Measurements from ENCODE around the gene FBXO8. TPM values are rescaled to one million over a fixed set of nuclear protein-coding genes. Genes with fewer than 3 reads are reported as not detected.

The FBXO8 gene
- total RNA-seq, 1 experiment from 2014 or later = 11.7 TPM

GRCh38 chr4:174281901-174282300 lies 1.6 kb downstream of the FBXO8 start:
- H3K9me3 ChIP-seq (ENCODE audit: low read depth, low read length, poor library complexity, severe bottlenecking) = peaks cover 10% of the 10 kb centered on the region
- intact Hi-C loops (cut with micrococcal nuclease; ENCODE audit: unreplicated experiment) = no loop called here
- ChIA-PET CTCF (no interaction called here), POLR2A (ENCODE audit: low non-redundant PET) (no interaction called here)
- no peaks in the 10 kb centered on the region for H3K36me3 ChIP-seq (ENCODE audit: insufficient read depth, low read length, poor library complexity, severe bottlenecking)
- BruUV-seq (replicated peaks) = no TSS peak
- peaks cover 15% of the 10 kb centered on the region for H3K4me1 ChIP-seq (ENCODE audit: insufficient read depth, low read length, poor library complexity, severe bottlenecking)
- TF ChIP-seq EZH2 (IDR thresholded peaks at IDR 0.05; ENCODE audit: borderline replicate concordance, low read depth, low read length, poor library complexity, severe bottlenecking) = no peak
- TF ChIP-seq, protein P1, sequence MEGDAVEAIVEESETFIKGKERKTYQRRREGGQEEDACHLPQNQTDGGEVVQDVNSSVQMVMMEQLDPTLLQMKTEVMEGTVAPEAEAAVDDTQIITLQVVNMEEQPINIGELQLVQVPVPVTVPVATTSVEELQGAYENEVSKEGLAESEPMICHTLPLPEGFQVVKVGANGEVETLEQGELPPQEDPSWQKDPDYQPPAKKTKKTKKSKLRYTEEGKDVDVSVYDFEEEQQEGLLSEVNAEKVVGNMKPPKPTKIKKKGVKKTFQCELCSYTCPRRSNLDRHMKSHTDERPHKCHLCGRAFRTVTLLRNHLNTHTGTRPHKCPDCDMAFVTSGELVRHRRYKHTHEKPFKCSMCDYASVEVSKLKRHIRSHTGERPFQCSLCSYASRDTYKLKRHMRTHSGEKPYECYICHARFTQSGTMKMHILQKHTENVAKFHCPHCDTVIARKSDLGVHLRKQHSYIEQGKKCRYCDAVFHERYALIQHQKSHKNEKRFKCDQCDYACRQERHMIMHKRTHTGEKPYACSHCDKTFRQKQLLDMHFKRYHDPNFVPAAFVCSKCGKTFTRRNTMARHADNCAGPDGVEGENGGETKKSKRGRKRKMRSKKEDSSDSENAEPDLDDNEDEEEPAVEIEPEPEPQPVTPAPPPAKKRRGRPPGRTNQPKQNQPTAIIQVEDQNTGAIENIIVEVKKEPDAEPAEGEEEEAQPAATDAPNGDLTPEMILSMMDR (conservative IDR thresholded peaks at IDR 0.05; ENCODE audit: low read depth, low read length) = no peak
- H3K27ac ChIP-seq (ENCODE audit: low read depth, low read length, poor library complexity, severe bottlenecking) = no peak overlapping the region
- peak overlapping the region; percentile 63 for H3K4me3 ChIP-seq (ENCODE audit: low read depth, low read length, poor library complexity, severe bottlenecking)
- no peaks in the 10 kb centered on the region for H3K27me3 ChIP-seq (replicated peaks; ENCODE audit: insufficient read depth, low read depth, low read length, poor library complexity)
- no peak for DNase-seq (ENCODE audit: low spot score)

- H3K9me3 ChIP-seq (ENCODE audit: low read depth, low read length, poor library complexity, severe bottlenecking) = peaks cover 10% of the 10 kb centered on the region
- no peaks in the 10 kb centered on the region for H3K36me3 ChIP-seq (ENCODE audit: insufficient read depth, low read length, poor library complexity, severe bottlenecking)
- intact Hi-C loops (cut with micrococcal nuclease; ENCODE audit: unreplicated experiment) = no loop called here
- no TSS peak for BruUV-seq (replicated peaks)
- no peak overlapping the region for H3K4me3 ChIP-seq (ENCODE audit: low read depth, low read length, poor library complexity, severe bottlenecking)
- peaks cover 15% of the 10 kb centered on the region for H3K4me1 ChIP-seq (ENCODE audit: insufficient read depth, low read length, poor library complexity, severe bottlenecking)
- no peak overlapping the region for H3K27ac ChIP-seq (ENCODE audit: low read depth, low read length, poor library complexity, severe bottlenecking)
- TF ChIP-seq EZH2 (IDR thresholded peaks at IDR 0.05; ENCODE audit: borderline replicate concordance, low read depth, low read length, poor library complexity, severe bottlenecking) = no peak
- TF ChIP-seq, protein P1 (conservative IDR thresholded peaks at IDR 0.05; ENCODE audit: low read depth, low read length) = no peak
- DNase-seq (ENCODE audit: low spot score) = no peak
- ChIA-PET CTCF (interaction anchor here (0.7 to 1.0 kb wide), 2 partner anchors 57 to 917 kb away, joined by 3 to 4 read pairs; no protein-coding TSS in a partner anchor), POLR2A (ENCODE audit: low non-redundant PET) (no interaction called here)
- H3K27me3 ChIP-seq (replicated peaks; ENCODE audit: insufficient read depth, low read depth, low read length, poor library complexity) = no peaks in the 10 kb centered on the region
Measured at GRCh38 chr4:174281182-174281737, 2.2 kb downstream of the FBXO8 start.

- POLR2A ChIA-PET (ENCODE audit: low non-redundant PET) = no interaction called here
- TF ChIP-seq, protein P1 (conservative IDR thresholded peaks at IDR 0.05; ENCODE audit: low read depth, low read length) = no peak
- no peak for TF ChIP-seq EZH2 (IDR thresholded peaks at IDR 0.05; ENCODE audit: borderline replicate concordance, low read depth, low read length, poor library complexity, severe bottlenecking)
- CTCF ChIA-PET = no interaction called here
- BruUV-seq (replicated peaks) = no TSS peak
- Histone ChIP-seq H3K27me3 (replicated peaks; ENCODE audit: insufficient read depth, low read depth, low read length, poor library complexity) (no peaks in the 10 kb centered on the region), H3K36me3 (ENCODE audit: insufficient read depth, low read length, poor library complexity, severe bottlenecking) (no peaks in the 10 kb centered on the region), H3K4me1 (ENCODE audit: insufficient read depth, low read length, poor library complexity, severe bottlenecking) (peaks cover 7% of the 10 kb centered on the region), H3K27ac (ENCODE audit: low read depth, low read length, poor library complexity, severe bottlenecking) (no peak overlapping the region), H3K9me3 (ENCODE audit: low read depth, low read length, poor library complexity, severe bottlenecking) (peaks cover 10% of the 10 kb centered on the region), H3K4me3 (ENCODE audit: low read depth, low read length, poor library complexity, severe bottlenecking) (no peak overlapping the region)
- DNase-seq (ENCODE audit: low spot score) = no peak
- intact Hi-C loops (cut with micrococcal nuclease; ENCODE audit: unreplicated experiment) = no loop called here
Measured at GRCh38 chr4:174279433-174280155, 3.9 kb downstream of the FBXO8 start.
